Measurements from ENCODE around the gene ZNF366.

The ZNF366 gene

GRCh38 chr5:72488756-72489155 is 18.5 kb downstream of the ZNF366 start:
- H3K4me1 ChIP-seq (ENCODE audit: insufficient read depth, low read length): peaks cover 23% of the 10 kb centered on the region
- no peaks in the 10 kb centered on the region for H3K36me3 ChIP-seq (ENCODE audit: insufficient read depth, low read length)
- H3K27ac ChIP-seq (ENCODE audit: low read depth, low read length): no peak overlapping the region
- no peak overlapping the region for H3K4me3 ChIP-seq (ENCODE audit: low read length)
- H3K9ac ChIP-seq (ENCODE audit: low read depth, low read length): no peak overlapping the region
- no peaks in the 10 kb centered on the region for H3K27me3 ChIP-seq (ENCODE audit: insufficient read depth, low read length)
- H3K9me3 ChIP-seq (ENCODE audit: insufficient read depth, low read depth, low read length): no peaks in the 10 kb centered on the region

GRCh38 chr5:72487177-72487576 is 20.0 kb downstream of the ZNF366 start:
- H3K27ac ChIP-seq (ENCODE audit: low read depth, low read length): no peak overlapping the region
- 95% methylated on average over 2 of the region's 2 CpGs for WGBS

DNA sequence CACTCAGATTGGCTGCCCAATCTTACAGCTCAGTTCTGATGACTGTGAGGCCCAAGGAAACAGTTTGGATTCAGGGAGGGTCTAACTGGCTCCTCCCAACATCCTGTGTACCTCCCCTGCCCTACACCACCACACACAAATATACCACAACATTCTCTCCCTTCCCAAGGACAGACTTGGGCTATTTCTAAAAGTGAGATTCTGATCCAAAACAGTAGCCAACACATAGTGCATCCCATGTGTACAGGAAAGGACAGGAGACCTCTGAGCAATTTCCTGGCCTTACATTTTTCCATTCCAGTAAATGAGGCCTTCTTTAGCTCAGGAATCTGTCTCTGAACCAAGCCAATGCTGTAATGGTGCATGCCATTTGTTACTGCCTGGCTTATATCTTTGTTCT is 20.8 kb downstream of the ZNF366 start:
- no peak overlapping the region for H3K9ac ChIP-seq (ENCODE audit: low read depth, low read length)
- no peaks in the 10 kb centered on the region for H3K36me3 ChIP-seq (ENCODE audit: insufficient read depth, low read length)
- H3K9me3 ChIP-seq (ENCODE audit: insufficient read depth, low read depth, low read length): no peaks in the 10 kb centered on the region
- no peak overlapping the region for H3K4me3 ChIP-seq (ENCODE audit: low read length)
- no peaks in the 10 kb centered on the region for H3K27me3 ChIP-seq (ENCODE audit: insufficient read depth, low read length)
- H3K4me1 ChIP-seq (ENCODE audit: insufficient read depth, low read length): peaks cover 23% of the 10 kb centered on the region
- H3K27ac ChIP-seq (ENCODE audit: low read depth, low read length): no peak overlapping the region

More at GRCh38 chr5:72487177-72487576, 20.0 kb downstream of the ZNF366 start:
- no peaks in the 10 kb centered on the region for H3K27me3 ChIP-seq (ENCODE audit: insufficient read depth, low read length)
- H3K9ac ChIP-seq (ENCODE audit: low read depth, low read length): no peak overlapping the region
- H3K9me3 ChIP-seq (ENCODE audit: insufficient read depth, low read depth, low read length): no peaks in the 10 kb centered on the region
- no peaks in the 10 kb centered on the region for H3K36me3 ChIP-seq (ENCODE audit: insufficient read depth, low read length)
- H3K4me1 ChIP-seq (ENCODE audit: insufficient read depth, low read length): peaks cover 23% of the 10 kb centered on the region
- no peak overlapping the region for H3K4me3 ChIP-seq (ENCODE audit: low read length)

- Histone ChIP-seq H3K4me1 (ENCODE audit: insufficient read depth, low read length) (peaks cover 23% of the 10 kb centered on the region), H3K27me3 (ENCODE audit: insufficient read depth, low read length) (no peaks in the 10 kb centered on the region), H3K27ac (ENCODE audit: low read depth, low read length) (no peak overlapping the region), H3K4me3 (ENCODE audit: low read length) (no peak overlapping the region), H3K9me3 (ENCODE audit: insufficient read depth, low read depth, low read length) (no peaks in the 10 kb centered on the region), H3K36me3 (ENCODE audit: insufficient read depth, low read length) (no peaks in the 10 kb centered on the region), H3K9ac (ENCODE audit: low read depth, low read length) (no peak overlapping the region; the same call in 1 of the 2 replicates)
- WGBS: 81% methylated on average over 6 of the region's 6 CpGs
Observed at GRCh38 chr5:72485430-72485974, 21.7 kb downstream of the ZNF366 start.

- Histone ChIP-seq H3K36me3 (ENCODE audit: insufficient read depth, low read length) (no peaks in the 10 kb centered on the region), H3K9me3 (ENCODE audit: insufficient read depth, low read depth, low read length) (no peaks in the 10 kb centered on the region), H3K4me3 (ENCODE audit: low read length) (no peak overlapping the region), H3K27ac (ENCODE audit: low read depth, low read length) (no peak overlapping the region), H3K27me3 (ENCODE audit: insufficient read depth, low read length) (no peaks in the 10 kb centered on the region), H3K9ac (ENCODE audit: low read depth, low read length) (no peak overlapping the region), H3K4me1 (ENCODE audit: insufficient read depth, low read length) (peaks cover 20% of the 10 kb centered on the region)
- WGBS: 91% methylated on average over 3 of the region's 3 CpGs
Observed at GRCh38 chr5:72482046-72482445, 25.2 kb downstream of the ZNF366 start.

DNA sequence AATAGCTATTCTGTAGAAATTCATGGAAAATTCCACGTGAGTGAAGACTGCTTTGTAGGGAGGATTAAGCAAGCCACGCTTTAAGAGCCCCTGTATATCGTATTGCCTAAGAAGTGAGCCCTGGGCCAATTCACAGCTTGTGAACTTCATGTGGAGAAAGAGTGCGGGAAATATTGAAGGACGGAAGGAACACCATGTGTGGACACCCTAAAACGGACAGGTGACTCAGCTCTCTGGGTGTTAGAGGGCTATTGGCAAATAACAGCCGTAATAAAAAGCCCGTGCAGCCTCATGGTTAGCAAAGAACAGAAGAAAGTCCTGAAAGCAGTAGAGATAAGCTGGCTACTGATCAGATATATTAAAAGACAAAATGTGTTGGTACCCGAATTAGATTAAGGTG is 26.4 kb downstream of the ZNF366 start:
- peaks cover 13% of the 10 kb centered on the region for H3K4me1 ChIP-seq (ENCODE audit: insufficient read depth, low read length)
- no peaks in the 10 kb centered on the region for H3K27me3 ChIP-seq (ENCODE audit: insufficient read depth, low read length)
- no peaks in the 10 kb centered on the region for H3K36me3 ChIP-seq (ENCODE audit: insufficient read depth, low read length)
- no peak overlapping the region for H3K4me3 ChIP-seq (ENCODE audit: low read length)
- no peaks in the 10 kb centered on the region for H3K9me3 ChIP-seq (ENCODE audit: insufficient read depth, low read depth, low read length)
- WGBS: 91% methylated on average over 8 of the region's 9 CpGs
- no peak overlapping the region for H3K27ac ChIP-seq (ENCODE audit: low read depth, low read length)
- H3K9ac ChIP-seq (ENCODE audit: low read depth, low read length): no peak overlapping the region

GRCh38 chr5:72479921-72480320 is 27.3 kb downstream of the ZNF366 start:
- Histone ChIP-seq H3K27me3 (ENCODE audit: insufficient read depth, low read length) (no peaks in the 10 kb centered on the region), H3K27ac (ENCODE audit: low read depth, low read length) (no peak overlapping the region), H3K4me1 (ENCODE audit: insufficient read depth, low read length) (peaks cover 3% of the 10 kb centered on the region; the same call in 1 of the 2 replicates), H3K36me3 (ENCODE audit: insufficient read depth, low read length) (no peaks in the 10 kb centered on the region), H3K4me3 (ENCODE audit: low read length) (no peak overlapping the region), H3K9ac (ENCODE audit: low read depth, low read length) (no peak overlapping the region), H3K9me3 (ENCODE audit: insufficient read depth, low read depth, low read length) (no peaks in the 10 kb centered on the region)
- 95% methylated on average over 1 of the region's 1 CpG for WGBS

DNA sequence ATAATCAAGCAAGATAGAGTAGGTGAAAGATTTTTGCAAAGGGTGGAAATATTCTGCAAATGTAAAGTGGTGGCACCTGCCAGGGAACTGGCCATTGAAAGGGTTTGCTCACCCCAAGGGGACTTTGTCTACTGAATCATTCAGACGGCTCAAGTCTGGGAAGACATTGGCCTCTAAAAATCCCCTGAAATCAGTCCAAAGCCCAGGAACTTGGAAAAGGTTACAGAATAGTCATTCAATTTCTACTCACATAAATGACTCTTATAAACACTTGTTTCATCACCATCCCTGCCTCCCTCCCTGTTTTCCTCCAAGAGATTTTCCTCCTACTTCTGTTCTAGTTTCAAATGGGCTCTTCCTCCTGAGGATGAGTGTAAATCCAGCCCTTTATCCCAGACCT is 28.5 kb downstream of the ZNF366 start:
- no peak overlapping the region for H3K9ac ChIP-seq (ENCODE audit: low read depth, low read length)
- 95% methylated on average over 1 of the region's 1 CpG for WGBS
- no peak overlapping the region for H3K27ac ChIP-seq (ENCODE audit: low read depth, low read length)
- no peaks in the 10 kb centered on the region for H3K9me3 ChIP-seq (ENCODE audit: insufficient read depth, low read depth, low read length)
- no peaks in the 10 kb centered on the region for H3K36me3 ChIP-seq (ENCODE audit: insufficient read depth, low read length)
- H3K4me3 ChIP-seq (ENCODE audit: low read length): no peak overlapping the region
- H3K4me1 ChIP-seq (ENCODE audit: insufficient read depth, low read length): no peaks in the 10 kb centered on the region
- no peaks in the 10 kb centered on the region for H3K27me3 ChIP-seq (ENCODE audit: insufficient read depth, low read length)

- Histone ChIP-seq H3K27ac (ENCODE audit: low read depth, low read length) (no peak overlapping the region), H3K4me1 (ENCODE audit: insufficient read depth, low read length) (no peaks in the 10 kb centered on the region), H3K4me3 (ENCODE audit: low read length) (no peak overlapping the region), H3K27me3 (ENCODE audit: insufficient read depth, low read length) (no peaks in the 10 kb centered on the region), H3K9ac (ENCODE audit: low read depth, low read length) (no peak overlapping the region), H3K9me3 (ENCODE audit: insufficient read depth, low read depth, low read length) (no peaks in the 10 kb centered on the region), H3K36me3 (ENCODE audit: insufficient read depth, low read length) (no peaks in the 10 kb centered on the region)
Observed at GRCh38 chr5:72478276-72478675, 28.9 kb downstream of the ZNF366 start.

DNA sequence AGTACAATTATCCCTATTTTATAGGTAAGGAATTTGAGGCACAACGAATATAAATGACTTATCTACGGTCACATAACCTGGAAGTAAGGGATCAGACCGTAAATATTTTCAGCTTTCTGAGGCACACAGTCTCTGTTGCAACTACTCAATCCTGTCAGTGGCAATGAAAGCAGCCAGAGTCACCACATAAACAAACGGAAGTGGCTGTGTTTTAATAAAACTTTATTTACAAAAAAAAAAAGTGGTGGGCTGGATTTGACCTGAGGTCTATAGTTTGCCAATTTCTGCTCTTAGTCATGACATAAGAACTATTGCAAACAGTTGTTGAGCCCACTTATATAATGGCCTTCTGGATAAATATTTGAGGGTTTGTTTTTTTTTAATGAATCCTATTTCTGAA is 29.6 kb downstream of the ZNF366 start:
- H3K9ac ChIP-seq (ENCODE audit: low read depth, low read length): no peak overlapping the region
- 86% methylated on average over 4 of the region's 4 CpGs for WGBS
- no peak overlapping the region for H3K4me3 ChIP-seq (ENCODE audit: low read length)
- no peaks in the 10 kb centered on the region for H3K9me3 ChIP-seq (ENCODE audit: insufficient read depth, low read depth, low read length)
- H3K27ac ChIP-seq (ENCODE audit: low read depth, low read length): no peak overlapping the region
- H3K36me3 ChIP-seq (ENCODE audit: insufficient read depth, low read length): no peaks in the 10 kb centered on the region
- no peaks in the 10 kb centered on the region for H3K4me1 ChIP-seq (ENCODE audit: insufficient read depth, low read length)
- no peaks in the 10 kb centered on the region for H3K27me3 ChIP-seq (ENCODE audit: insufficient read depth, low read length)

- 95% methylated on average over 1 of the region's 1 CpG for WGBS
- no peak overlapping the region for H3K4me3 ChIP-seq (ENCODE audit: low read length)
Observed at GRCh38 chr5:72477176-72477575, 30.0 kb downstream of the ZNF366 start.

GRCh38 chr5:72476721-72477120 is 30.5 kb downstream of the ZNF366 start:
- Histone ChIP-seq H3K4me1 (ENCODE audit: insufficient read depth, low read length) (no peaks in the 10 kb centered on the region), H3K27ac (ENCODE audit: low read depth, low read length) (no peak overlapping the region), H3K27me3 (ENCODE audit: insufficient read depth, low read length) (no peaks in the 10 kb centered on the region), H3K4me3 (ENCODE audit: low read length) (no peak overlapping the region), H3K9ac (ENCODE audit: low read depth, low read length) (no peak overlapping the region), H3K9me3 (ENCODE audit: insufficient read depth, low read depth, low read length) (no peaks in the 10 kb centered on the region), H3K36me3 (ENCODE audit: insufficient read depth, low read length) (no peaks in the 10 kb centered on the region)
- WGBS: 93% methylated on average over 2 of the region's 3 CpGs

More at GRCh38 chr5:72477176-72477575, 30.0 kb downstream of the ZNF366 start:
- Histone ChIP-seq H3K27me3 (ENCODE audit: insufficient read depth, low read length) (no peaks in the 10 kb centered on the region), H3K27ac (ENCODE audit: low read depth, low read length) (no peak overlapping the region), H3K9ac (ENCODE audit: low read depth, low read length) (no peak overlapping the region), H3K4me1 (ENCODE audit: insufficient read depth, low read length) (no peaks in the 10 kb centered on the region), H3K9me3 (ENCODE audit: insufficient read depth, low read depth, low read length) (no peaks in the 10 kb centered on the region), H3K36me3 (ENCODE audit: insufficient read depth, low read length) (no peaks in the 10 kb centered on the region)
